Stimulated activated CD4-positive, alpha-beta T cell treated with anti-CD3 and anti-CD28 coated beads, TNF-alpha, amount 100 ng/mL, for 4 hours (primary cell): ENCODE measurements around the gene SGSH.

Source experiments
- DNase-seq, 3 experiments: peaks; one replicate each; pipeline ENCODE4 v3.0.0-alpha.2; 2020; ENCODE audit warnings: low read depth in 3 of 3

Gene SGSH

DNA sequence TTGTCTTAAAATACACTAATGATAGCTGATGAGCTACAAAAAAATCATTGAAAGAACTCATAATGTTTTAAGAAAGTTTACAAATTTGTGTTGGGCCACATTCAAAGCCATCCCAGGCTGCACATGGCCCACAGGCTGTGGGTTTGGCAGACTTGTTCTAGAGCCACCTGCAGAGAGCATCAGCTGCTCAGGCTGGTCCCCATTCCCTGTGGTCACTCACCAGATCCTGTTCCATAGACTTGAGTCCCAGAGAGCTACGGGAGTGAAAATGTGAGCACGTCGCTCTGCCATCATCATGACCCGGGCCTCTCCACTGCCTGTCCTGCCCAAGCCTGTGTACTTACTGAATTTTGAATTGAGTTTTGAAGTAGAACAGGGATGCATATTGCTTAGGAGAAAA is 7.0 kb upstream of the SGSH start:
- no peak for DNase-seq

DNA sequence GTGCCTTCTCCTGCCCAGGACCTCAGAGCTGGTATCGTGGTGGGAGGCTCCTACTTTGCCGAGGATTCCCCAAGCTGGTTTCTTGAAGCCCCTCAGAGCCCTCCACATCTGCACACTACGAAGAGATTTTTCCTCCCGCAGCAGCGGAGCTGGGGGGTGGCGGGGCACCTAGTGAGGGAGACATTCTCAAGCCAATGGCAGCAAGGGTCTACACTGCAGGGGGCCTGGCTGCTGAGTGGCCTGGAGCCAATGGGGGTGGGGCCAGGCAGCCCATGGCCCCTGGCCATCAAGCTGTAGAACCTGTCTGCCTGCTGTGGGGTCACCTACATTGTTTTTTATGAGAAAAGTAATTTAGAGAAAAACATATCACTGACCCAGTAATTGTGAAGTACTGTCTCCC is 5.1 kb upstream of the SGSH start:
- DNase-seq, result no peak

DNA sequence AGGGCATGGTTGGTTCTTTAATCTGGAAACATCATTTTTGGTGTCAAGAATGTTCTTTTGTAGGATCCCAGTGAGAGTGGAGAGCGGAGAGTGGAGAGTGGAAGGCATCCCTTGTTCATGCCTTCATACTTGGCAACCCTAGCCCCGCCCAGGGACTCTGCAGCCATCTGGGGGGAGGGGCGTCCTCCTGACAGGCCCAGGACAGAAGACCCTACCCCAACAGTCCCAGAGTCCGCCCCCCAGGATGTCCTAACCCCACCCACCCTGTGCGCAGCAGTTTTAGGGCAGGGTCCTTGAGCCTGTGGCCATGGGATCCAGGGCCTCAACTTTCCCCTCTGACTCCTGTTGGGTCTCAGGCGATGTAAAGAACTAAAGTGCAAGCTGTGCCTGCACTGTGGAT is 4.5 kb upstream of the SGSH start:
- no peak for DNase-seq

DNA sequence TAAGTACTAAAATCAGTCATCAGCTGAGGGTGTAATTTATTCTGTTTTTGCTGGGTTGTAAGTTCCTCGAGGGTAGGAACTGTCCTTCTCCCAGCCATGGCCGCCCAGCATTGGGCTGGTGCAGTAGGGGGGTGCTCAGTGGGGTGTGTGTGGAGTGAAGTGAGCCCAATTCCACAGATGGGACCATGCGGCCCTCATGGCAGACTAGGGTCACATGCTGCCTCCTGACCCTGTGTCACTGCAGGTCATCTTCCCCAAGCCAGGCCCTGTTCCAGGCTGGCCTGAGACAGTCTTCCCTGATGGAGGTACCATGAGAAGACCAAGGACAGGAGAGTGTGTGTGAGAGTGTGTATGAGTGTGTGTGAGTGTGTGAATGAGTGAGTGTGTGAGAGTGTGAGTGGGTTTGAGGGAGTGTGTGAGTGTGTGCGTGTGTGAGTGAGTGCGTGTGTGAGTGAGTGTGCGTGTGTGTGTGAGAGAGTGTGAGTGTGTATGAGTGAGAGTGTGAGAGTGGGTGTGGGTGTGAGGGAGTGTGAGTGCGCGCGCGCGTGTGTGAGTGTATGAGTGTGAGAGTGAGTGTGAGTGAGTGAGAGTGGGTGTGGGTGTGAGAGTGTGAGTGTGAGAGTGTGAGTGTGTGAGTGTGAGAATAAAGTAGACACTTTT is 3.8 kb upstream of the SGSH start:
- no peak for DNase-seq

DNA sequence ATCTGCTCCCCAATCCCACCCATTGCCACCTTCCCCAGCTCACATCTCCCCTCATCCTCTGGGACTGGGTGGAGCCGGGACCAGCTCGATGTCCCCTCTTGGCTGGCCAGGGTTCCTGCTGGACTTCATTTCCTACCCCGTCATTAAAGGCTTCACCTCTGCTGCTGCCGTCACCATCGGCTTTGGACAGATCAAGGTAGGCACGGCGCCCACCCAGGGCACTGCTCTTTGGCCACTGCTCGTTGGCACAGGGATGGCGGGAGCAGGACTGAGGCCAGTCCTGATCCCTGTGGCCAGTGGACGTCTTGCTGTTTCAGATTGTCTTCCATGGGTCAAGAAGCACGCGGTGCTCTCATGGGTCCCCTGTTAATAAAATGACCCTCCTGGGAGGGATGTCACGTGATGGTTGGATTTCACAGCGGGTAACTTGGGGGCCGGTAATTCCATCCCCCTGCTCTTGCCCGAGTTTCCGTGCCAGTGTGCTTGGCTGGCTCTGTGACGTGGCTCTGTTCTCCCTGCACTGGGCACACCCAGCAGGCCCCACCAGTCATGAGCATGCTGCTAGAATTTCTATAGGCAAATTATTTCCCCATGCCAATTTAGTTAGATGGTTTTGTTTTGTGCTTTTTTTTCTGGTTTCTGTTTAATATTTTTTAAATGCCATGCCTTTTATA is 3.1 kb upstream of the SGSH start:
- no peak for DNase-seq

DNA sequence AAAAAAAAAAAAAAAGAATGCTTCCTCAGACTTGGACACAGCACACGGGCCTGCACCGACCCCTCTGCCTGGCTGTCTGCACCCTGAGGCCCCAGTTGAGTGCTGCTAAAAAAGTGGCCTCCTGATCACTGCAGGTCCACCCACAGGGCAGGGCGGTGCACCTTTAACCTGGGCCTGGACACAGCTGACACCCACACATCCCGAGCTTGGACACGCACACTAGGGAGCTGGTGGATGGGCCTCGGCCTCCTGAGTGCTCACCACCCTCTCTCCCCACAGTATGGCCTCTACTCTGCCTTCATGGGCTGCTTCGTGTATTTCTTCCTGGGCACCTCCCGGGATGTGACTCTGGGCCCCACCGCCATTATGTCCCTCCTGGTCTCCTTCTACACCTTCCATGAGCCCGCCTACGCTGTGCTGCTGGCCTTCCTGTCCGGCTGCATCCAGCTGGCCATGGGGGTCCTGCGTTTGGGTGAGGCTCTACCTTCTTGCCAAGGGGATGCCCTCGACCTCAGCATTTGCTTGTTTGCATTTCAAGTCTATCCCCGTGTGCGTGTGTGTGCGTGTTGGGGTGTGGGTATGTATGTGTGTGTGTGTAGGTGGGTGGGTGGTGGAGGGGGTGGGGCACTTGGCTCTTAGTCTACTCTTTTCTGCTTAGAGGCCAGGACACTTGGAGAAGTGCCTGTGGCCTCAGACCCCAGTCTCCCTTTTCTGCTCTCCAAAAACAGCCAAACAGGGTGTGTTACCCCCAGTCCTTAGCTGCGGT is 2.4 kb upstream of the SGSH start:
- DNase-seq, result no peak

DNA sequence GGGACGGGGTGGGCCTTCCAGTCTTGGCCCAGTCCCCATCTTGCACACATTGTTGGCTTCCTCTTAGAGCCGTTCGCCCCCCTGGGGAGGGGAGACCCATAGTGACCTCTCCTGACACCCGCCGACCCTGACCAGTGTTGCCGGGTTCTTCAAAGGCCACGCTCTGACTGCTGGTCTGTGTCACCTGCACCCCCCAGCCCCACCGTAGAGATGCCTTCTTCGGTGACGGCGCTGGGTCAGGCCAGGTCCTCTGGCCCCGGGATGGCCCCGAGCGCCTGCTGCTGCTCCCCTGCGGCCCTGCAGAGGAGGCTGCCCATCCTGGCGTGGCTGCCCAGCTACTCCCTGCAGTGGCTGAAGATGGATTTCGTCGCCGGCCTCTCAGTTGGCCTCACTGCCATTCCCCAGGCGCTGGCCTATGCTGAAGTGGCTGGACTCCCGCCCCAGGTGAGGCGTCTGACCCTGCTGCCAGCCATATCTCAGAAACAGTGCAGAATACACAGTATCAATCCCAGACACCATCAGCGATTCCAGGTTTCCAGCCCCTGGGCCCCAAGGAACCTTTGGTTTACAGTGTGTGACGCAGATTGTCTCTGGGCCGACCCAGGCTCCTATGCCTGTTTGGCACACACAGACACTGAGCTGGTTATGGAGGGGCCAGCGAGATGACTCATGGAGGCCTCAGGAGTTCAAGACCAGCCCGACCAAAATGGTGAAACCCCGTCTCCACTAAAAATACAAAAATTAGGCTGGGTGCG is 1.4 kb upstream of the SGSH start:
- DNase-seq, result no peak

DNA sequence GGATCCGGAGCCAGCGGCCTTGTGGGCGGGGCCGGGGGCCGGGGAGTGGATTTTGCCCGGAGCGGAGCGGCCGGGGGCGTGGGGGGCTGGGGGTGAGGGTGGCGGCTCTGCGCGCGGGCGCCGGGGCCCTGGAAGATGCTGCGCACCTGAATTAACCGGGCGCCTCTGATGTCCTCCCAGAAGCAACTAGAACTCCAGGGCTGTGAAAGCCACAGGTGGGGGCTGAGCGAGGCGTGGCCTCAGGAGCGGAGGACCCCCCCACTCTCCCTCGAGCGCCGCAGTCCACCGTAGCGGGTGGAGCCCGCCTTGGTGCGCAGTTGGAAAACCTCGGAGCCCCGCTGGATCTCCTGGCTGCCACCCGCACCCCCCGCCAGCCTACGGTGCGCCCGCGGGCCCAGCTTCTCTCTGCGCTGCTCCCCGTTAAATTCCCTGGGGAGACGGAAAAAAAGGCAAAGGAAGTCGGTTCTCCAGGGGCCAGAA is 643 bp upstream of the SGSH start:
- DNase-seq, result no peak

DNA sequence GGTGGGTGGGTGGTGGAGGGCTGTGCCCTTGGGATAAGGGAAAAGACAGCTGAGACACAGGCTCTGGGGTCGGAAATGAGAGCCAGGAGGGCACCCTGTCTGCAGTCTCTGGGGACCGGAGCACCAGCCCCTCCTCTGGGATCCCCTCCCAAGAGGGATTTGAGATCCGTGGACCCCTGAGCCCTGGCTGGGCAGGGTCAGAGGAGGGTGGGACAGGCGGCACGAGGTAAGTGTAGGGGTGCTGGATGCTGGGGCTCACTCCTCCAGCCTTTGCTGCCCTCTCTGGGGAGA is 425 bp downstream of the SGSH start:
- no peak for DNase-seq

DNA sequence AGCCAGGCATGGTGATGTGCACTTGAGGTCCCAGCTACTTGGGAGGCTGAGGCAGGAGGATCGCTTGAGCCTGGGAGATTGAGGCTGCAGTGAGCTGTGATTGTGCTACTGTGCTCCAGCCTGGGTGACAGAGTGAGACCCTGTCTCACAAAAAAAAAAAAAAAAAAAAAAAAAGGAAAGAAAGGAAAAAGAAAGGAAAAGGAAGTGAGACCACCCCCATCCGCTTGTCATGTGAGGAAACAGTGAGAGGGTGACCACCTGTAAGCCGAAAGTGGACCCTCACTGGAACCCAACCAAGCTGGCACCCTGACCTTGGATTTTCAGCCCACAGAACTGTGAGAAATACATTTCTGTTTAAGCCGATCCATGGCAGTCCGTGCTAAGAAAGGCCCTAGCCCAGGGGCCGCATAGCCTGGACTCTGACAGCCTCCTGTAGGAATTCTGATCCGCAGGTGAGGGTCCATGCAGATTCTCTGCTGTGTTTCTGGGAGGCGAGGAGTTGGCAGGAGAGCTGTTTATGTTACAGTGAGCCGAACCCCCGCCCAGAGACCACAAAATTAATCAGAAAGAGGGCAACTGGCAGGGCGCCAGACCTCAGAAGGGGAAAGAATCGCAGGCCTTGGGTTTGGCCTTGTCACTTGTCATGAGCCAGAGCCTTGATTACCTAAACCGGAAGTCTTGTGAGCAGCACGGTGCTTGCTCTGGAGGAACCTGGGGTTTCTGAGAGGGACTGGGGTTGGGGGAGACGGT is 945 bp downstream of the SGSH start:
- DNase-seq, result peak; percentile 78 to 91 (median 83)

DNA sequence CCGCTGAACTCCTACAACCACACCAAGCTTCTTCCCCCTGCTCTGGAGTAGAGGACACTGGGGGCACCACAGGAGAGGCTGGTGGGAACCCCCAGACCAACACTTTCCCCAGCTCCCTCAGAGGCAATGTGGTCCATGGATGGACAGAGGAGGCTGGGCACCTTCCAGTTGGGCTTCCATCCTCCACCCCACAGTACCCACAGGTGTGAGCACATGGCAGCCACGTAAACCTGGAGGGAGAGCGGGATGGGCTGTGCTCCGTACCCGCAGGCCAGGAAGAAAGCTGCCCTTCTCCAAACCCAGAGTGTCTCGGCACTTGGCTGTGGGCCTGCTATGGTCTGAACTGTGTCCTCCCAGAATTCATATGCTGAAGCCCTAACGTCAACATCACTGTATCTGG is 1.7 kb downstream of the SGSH start:
- no peak for DNase-seq

DNA sequence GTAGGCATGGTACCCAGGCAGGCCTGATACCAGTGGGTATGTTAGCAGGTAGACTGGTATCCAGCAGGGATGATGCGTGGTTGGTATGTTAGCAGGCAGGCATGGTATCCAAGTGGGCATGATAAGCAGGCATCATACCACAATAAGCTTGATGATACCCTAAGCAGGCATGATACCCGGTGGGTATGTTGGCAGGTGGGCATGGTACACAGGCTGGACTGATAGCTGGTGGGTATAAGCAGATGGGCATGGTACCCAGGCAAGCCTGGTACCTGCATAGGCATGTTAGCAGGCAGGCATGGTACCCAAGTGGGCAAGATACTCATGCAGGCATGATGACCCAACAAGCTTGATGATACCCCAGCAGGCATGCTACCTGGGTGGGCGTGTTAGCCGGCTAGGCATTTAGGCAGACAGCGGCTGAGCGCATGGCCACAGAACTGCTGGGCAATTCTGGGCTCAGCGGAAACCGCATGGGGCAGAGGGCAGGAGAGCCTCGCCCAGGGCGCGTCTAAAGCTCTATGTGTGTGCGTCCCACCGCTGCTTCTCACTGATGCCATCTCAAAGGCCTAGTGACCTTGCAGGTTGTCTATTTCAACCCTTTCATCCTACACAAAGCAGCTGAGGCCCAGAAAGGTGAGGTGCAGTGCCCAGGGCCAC is 2.3 kb downstream of the SGSH start:
- DNase-seq, result no peak

DNA sequence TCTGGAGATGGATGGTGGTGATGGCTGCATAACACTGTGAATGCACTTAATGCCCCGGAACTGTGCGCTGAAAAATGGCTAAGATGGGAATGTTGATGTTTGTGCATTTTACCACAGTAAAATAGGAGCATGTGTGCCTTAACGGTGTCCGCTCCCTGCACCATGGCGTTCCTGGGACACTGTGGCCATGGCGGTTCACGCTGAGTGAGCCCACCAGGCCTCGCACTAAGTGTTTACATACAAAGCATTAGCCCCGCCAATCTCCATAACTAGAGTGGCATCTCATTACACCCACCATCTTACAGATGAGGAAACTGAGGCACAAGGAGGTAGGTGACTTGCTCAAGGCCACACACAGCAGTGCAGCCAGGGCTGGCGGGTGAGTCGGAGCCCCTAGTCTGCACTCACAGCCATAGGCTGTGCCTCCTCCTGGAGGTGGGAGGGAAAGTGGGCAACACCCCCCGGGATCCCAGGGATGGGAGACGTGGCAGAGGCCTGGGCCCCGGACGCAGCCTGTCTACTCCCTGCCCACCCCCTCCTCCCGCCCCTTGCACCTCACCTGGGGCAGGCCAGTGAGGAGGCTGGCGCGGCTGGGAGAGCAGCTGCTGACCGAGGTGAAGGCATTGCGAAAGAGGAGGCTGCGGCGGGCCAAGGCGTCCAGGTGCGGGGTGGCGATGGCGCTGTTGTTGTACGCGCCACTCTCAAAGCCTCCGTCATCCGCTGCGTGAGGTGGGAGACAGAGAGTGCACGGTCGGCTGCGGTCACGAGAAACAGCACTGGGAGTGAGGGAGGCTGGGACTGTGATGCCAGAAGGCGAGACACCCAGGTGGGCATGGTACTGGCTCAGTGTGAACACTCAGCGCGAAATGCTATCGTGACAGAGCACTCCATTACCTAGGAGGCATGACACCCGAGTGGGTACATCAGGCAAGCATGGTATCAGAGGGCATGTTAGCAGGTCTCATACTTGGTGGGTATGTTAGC is 3.4 kb downstream of the SGSH start:
- no peak for DNase-seq

DNA sequence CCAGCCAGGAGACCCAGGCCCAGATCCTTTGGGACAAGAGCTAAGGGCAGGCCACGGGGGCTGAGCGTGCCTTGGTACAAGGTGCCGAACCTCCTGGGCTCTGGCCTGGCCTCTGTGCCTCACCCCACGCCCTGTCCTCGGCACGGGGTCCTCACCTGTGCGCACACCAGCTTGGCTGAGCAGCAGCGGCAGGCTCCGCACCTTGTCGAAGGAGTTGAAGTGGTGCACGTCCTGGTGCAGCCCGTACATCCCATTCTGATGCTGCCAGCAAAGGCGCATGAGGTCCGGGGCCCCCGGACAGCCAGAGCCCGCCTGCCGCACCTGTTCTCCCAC is 5.3 kb downstream of the SGSH start:
- no peak for DNase-seq

DNA sequence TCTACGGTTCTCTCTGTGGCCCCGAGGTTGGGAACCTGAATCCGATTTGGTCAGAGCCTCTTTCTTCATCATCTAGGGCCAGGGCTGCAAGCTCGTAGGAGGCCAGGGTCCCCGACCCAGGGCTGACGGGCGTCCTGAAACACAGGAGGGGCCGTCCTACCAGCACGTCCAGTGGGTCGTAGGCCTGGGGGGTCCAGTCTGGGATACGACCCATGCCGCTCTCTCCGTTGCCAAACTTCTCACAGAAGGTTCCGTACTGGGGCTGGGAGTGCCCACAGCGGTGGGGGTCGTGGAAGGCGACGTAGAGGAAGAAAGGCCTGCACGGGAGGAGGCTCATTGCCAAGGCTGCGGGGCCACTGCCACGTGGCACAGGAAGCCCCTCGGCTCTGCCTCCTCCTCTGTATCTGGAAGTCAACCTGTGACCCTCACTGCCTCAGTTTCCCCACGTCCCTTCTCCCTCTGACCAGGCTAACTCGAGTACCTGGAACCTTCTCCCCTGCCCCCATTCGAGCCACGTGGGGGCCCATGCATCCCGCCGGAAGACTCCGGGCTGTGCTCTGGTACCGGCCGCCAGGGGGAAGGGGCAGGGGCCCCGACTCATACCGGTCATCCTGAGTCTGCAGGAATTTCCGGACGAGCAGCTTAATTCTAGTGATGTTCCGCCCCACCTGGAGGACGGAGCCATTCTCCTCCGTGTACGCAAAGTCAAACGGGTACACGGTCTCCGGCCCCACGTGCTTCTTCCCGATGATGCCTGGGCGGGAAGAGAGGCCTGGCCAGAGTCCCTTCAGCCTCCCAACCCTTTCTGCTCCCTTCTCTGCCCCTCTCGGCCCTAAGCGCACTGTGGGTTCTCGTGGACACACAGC is 5.9 kb downstream of the SGSH start:
- no peak for DNase-seq

DNA sequence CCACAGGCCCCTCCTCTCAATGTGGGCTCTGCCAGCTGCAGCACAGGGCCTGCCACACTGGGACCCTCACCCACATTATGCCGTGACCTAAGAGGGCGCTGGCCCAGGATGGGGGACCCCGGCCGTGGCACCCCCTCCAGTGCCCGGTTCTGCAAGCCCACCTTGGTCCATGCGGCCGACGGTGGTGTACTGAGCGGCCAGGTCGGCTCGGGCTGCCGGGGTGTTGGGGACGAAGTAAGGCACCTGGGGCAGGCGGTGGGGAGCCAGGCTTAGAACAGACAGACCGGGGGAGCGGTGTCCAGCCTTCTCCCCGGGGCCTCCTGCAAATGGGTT is 6.5 kb downstream of the SGSH start:
- no peak for DNase-seq

DNA sequence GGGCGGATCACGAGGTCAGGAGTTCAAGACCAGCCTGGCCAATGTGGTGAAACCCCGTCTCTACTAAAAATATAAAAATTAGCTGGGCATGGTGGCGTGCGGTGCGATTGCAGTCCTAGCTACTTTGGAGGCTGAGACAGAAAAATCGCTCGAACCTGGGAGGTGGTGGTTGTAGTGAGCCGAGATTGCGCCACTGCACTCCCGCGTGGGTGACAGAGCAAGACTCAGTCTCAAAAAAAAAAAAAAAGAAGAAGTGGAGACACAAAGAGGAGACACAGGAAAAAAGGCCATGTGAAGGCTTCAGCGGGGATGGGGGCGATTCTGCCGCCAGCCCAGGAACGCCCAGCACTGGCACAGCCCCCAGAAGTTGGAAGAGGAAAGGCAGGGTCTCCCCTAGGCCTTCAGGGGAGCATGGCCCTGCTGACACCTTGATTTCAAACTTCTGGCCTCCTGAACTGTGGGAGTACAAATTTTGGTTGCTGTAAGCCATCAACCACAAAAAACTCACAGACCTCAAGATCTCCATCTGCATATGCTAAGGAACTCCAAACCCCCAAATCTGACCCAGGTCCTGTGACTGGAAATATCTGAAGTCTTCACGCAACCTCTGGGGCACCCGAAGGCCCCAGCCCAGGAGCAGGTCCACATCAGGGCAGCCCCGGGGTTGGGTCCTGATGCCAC is 7.0 kb downstream of the SGSH start:
- no peak for DNase-seq

DNA sequence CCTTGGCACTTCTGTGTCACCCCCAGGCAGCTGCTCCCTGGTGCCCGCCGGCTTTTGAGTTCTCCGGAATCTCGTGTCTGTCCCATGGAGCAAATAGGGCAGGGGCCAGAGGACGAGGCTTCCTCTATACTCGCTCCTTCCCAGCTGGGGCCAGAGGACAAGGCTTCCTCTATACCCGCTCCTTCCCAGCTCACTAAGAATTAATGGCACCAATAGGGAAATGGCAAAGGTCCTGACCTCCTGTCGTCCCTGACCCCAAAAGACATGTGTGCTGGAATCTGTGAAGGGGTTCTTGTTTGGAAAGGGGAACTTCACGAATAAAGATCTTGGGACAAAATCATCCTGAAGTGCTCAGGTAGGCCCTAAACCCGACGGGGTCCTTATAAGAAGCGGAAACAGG is 7.6 kb downstream of the SGSH start:
- no peak for DNase-seq

DNA sequence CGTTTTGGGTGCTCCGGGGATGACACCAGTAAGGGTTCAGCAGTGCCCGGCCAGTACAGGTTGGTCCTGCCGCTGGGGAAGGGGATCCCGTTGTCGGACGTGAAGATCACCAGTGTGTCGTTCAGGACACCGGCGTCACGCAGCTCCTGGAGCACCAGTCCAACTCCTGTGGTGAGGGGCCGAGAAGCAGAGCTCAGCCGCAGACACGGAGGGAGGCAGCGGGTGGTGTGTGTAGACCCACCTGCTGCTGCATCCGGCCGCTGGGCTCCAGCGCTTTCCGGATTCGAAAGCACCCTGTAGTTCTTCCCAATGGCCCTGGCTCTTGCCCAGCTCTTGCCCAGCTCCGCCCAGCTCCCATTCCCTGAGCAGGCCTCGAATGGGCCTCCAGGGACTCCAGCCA is 8.0 kb downstream of the SGSH start:
- no peak for DNase-seq
